Thyroid gland (tissue), 4 donors: ENCODE data around the gene SCN2B.

ENCODE experiments used
- CTCF ChIP-seq, 6 experiments: fragments of 200-600 bp in 3 of 6; fragments of 450-650 bp in 3 of 6; sonication (generic) in 3 of 6; IDR thresholded peaks; one replicate each; pipeline ENCODE4 v1.5.1; 2016 to 2019; ENCODE audit warnings: antibody characterized with exemption in 6 of 6, mild to moderate bottlenecking in 2 of 6, inconsistent platforms in 1 of 6, moderate library complexity in 1 of 6
- POLR2A ChIP-seq, 2 donors: fragments of 450-650 bp; IDR thresholded peaks; one replicate each; pipeline ENCODE4 v1.6.1; 2017; ENCODE audit warnings: antibody characterized with exemption in 2 of 2, mild to moderate bottlenecking in 2 of 2, moderate library complexity in 1 of 2

- TF ChIP-seq CTCF (IDR thresholded peaks at IDR 0.05), result no peak
- TF ChIP-seq POLR2A (IDR thresholded peaks at IDR 0.05), result no peak
These were observed 24.1 kb upstream of the SCN2B start for GRCh38 chr11:118200497-118200896.
